ENCODE data around the gene RARG.
"Not testable (repeated sequence)": the region's sequence is repeated elsewhere in the genome, so short reads cannot be mapped to it uniquely, and the experiment has no call there.

Gene RARG

GRCh38 chr12:53208435-53208834 is 23.6 kb downstream of the RARG start:
- no peak for DNase-seq (ENCODE audit: low read depth)
- no peak for TF ChIP-seq CTCF (conservative IDR thresholded peaks at IDR 0.05; ENCODE audit: low read depth, low read length)
- no peak overlapping the region for H3K4me3 ChIP-seq (ENCODE audit: low read depth, low read length)

- no peak for DNase-seq (ENCODE audit: low read depth)
- no peak within 1 kb of the TSS for H3K4me3 ChIP-seq (ENCODE audit: low read depth, low read length)
- no peak for TF ChIP-seq CTCF (conservative IDR thresholded peaks at IDR 0.05; ENCODE audit: low read depth, low read length)
Observed at GRCh38 chr12:53207042-53207441, 25.0 kb downstream of the RARG start, which contains the start of gene ITGB7. TSS of gene ITGB7 (minus strand) at chr12:53207251. CDS start at chr12:53200443, 6,808 bp downstream.

- H3K4me3 ChIP-seq (ENCODE audit: low read depth, low read length) = no peak overlapping the region
- TF ChIP-seq CTCF (conservative IDR thresholded peaks at IDR 0.05; ENCODE audit: low read depth, low read length) = no peak
- DNase-seq (ENCODE audit: low read depth) = peak; percentile 94
Observed at GRCh38 chr12:53205747-53206419, 26.1 kb downstream of the RARG start.

- no peak for DNase-seq (ENCODE audit: low read depth)
Observed at GRCh38 chr12:53204351-53204750, 27.7 kb downstream of the RARG start.

GRCh38 chr12:53202316-53202715 is 29.7 kb downstream of the RARG start:
- H3K4me3 ChIP-seq (ENCODE audit: low read depth, low read length); DNase-seq (ENCODE audit: low read depth): not testable (repeated sequence)

More at GRCh38 chr12:53204351-53204750, 27.7 kb downstream of the RARG start:
- TF ChIP-seq CTCF (conservative IDR thresholded peaks at IDR 0.05; ENCODE audit: low read depth, low read length) = no peak
- no peak overlapping the region for H3K4me3 ChIP-seq (ENCODE audit: low read depth, low read length)

GRCh38 chr12:53201639-53202038 is 30.4 kb downstream of the RARG start:
- no peak for DNase-seq (ENCODE audit: low read depth)
- no peak overlapping the region for H3K4me3 ChIP-seq (ENCODE audit: low read depth, low read length)
- no peak for TF ChIP-seq CTCF (conservative IDR thresholded peaks at IDR 0.05; ENCODE audit: low read depth, low read length)

GRCh38 chr12:53201177-53201541 is 30.9 kb downstream of the RARG start:
- DNase-seq (ENCODE audit: low read depth) = no peak
- no peak overlapping the region for H3K4me3 ChIP-seq (ENCODE audit: low read depth, low read length)
- TF ChIP-seq CTCF (conservative IDR thresholded peaks at IDR 0.05; ENCODE audit: low read depth, low read length) = no peak
